A172 (cell line): ENCODE results near the gene HLA-DOA. TPM values are rescaled to one million over a fixed set of nuclear protein-coding genes. Genes with fewer than 3 reads are reported as not detected.

Experiments
- DNase-seq: peaks from one replicate; pipeline ENCODE4 v3.0.0-alpha.2; 2015; ENCODE audit warnings: low spot score
- total RNA-seq: library from RNA; depleted of rRNA; stranded (reverse); fragments of >200 nt; shearing (Covaris generic); gene quantifications from 2 replicates; pipeline ENCODE4 v1.2.3, GENCODE V29; 2014; rRNA removed

The HLA-DOA gene
- total RNA-seq, 1 experiment from 2014 or later, result not detected

DNA sequence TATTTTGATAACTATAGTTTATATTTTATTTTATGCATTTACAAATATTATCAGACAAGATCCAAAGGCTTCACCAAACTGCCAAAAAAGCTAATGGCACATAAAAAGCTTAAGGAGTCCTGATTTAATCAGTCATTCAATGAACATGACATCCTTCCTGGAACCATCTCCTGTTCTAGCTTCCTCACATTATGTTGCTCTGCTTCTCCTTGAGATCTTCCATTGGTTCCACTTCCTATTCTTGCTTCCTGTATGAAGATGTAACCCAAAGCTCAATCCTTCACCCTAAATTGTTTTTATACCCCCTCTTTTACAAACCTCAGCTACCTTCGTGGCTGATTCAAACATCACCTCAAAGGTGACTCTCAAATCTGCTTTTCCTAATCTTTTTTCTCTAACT lies 45.5 kb downstream of the HLA-DOA start:
- no peak for DNase-seq

DNA sequence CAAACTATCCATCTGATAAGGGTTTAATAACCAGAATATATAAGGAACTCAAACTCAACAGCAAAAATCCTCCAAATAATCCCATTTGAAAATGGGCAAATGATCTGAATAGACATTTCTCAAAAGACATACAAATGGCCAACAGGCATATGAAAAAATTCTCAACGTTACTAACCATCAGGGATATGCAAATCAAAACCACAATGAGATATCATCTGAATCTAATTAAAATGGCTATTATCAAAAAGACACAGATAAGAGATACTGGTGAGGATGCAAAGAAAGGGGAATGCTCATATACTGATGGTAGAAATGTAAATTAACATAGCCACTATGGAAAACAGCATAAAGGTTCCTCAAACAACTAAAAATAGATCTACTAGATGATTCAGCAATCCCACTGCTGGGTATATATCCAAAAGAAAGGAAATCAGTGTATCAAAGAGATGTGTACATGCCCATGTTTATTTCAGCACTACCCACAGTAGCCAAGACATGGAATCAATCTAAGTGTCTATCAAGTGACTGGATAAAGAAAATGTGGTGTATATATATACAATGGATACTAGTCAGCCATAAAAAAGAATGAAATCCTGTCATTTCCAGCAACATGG lies 47.1 kb downstream of the HLA-DOA start:
- DNase-seq, result no peak

DNA sequence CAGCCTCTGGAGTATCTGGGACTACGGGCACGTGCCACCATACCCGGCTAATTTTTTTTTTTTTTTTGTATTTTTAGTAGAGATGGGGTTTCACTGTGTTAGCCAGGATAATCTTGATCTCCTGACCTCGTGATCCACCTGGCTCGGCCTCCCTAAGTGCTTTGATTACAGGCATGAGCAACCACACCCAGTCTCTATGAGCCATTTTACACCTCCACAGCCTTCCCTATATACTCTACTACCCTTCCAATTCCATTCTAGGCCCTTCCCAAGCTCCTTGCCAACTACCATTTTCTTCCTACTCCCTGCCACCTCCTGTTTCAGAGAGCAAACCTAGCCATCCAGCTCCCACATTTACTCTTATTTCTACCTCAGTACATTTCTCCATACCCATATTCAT lies 48.8 kb downstream of the HLA-DOA start:
- DNase-seq, result no peak

DNA sequence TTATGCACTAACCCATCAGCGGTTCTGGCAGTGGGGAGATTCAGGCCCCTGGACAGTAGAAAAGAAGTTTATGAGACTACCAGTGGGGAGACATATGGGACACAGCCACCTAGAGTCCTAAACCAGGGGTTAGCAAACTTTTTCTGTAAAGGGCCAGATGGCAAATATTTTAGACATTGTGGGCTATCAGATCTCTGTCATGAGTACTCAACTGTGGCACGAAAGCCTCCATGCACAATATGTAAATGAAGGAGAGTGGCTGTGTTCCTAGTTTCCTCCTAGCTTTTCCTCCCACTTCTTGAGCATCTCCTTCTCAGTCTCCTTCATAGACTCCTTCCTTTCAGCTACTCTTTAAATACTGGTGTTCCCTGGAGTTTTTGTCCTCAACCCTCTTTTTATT lies 53.2 kb downstream of the HLA-DOA start:
- no peak for DNase-seq

DNA sequence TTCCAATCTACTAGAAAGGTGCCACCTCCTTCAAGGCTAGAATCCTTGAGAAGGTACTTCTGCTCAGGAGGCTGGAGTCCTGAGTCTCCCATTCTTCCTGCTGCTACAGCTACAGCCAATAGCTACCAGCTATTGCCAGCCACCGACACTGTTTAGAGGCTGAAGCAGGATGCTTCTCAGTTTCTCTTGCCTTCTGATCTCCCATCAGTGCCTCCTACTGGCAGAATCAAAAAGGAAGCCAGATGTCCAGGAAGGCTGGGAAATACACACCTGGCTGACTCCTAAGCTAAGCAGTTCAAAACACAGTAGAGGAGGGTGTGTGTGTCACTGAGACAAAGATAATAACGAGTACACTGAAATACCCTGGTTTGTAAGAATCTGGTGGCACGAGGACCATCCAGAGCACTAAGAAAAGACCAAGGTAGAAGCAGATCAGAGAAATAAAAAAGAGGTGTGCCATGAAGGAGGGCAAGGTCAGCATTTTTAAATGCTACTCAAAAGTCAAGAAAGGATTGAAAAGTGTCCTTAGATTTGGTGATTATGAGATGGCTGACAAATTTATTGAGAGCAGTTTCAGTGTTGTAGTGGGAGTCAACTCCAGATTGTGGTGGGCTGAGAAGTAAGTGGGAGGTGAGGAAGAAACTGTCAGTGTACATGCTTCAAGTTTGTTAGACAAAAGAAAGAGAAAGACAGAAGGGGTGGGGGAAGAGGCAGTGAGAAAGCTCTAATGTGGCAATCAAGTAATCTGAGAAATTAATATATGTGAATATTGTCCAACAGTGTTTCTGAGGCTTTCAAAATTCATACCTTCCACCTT lies 54.2 kb downstream of the HLA-DOA start:
- DNase-seq, result no peak

DNA sequence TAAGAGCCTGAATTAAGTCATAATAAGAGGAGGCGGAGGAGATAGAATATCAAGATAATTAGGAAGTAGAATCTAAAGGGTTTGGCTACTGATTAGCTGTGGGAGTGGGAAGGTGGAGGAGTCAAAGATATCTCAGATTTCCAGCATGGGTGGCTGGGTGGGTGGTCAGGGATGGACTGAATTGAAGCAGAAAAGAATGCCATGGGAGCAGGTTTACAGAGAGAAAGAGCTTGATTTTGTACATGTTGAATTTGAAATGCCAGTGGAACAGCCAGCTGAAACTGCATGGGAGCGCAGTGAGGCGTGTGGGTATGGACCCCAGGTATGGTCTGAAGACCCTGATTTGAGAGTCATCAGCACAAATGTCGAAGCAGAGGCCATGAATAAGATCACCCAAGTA lies 55.1 kb downstream of the HLA-DOA start:
- DNase-seq, result no peak

Other genes starting within 250 kb of the HLA-DOA start
- not detected in 2 replicates for gene HLA-DQB2, start 246.1 kb downstream of the HLA-DOA start, total RNA-seq
- gene HLA-DOB, start 192.6 kb downstream of the HLA-DOA start, total RNA-seq, result not detected in 2 replicates
- 20.7 and 25.0 TPM in 2 replicates for gene TAP2, start 170.9 kb downstream of the HLA-DOA start, total RNA-seq
- 121 and 131 TPM in 2 replicates for gene PSMB8, start 165.5 kb downstream of the HLA-DOA start, total RNA-seq
- 68.3 and 73.9 TPM in 2 replicates for gene TAP1, start 155.9 kb downstream of the HLA-DOA start, total RNA-seq
- gene PSMB9, start 155.4 kb downstream of the HLA-DOA start, total RNA-seq, result 51.9 and 64.7 TPM in 2 replicates
- gene HLA-DMB, start 68.6 kb downstream of the HLA-DOA start, total RNA-seq, result not detected in 2 replicates
- gene HLA-DMA, start 56.5 kb downstream of the HLA-DOA start, total RNA-seq, result 0.78 and 1.2 TPM in 2 replicates
- 73.9 and 106 TPM in 2 replicates for gene BRD2, start 41.0 kb downstream of the HLA-DOA start, total RNA-seq
- gene HLA-DPA1, start 64.1 kb upstream of the HLA-DOA start, total RNA-seq, result 0.31 and 0.34 TPM in 2 replicates
- gene HLA-DPB1, start 66.4 kb upstream of the HLA-DOA start, total RNA-seq, result 0.10 TPM in 1 of 2 replicates, not detected in the other
- gene COL11A2, start 182.9 kb upstream of the HLA-DOA start, total RNA-seq, result 0.79 and 1.7 TPM in 2 replicates
- 14.1 and 20.4 TPM in 2 replicates for gene RXRB, start 191.1 kb upstream of the HLA-DOA start, total RNA-seq
- 77.7 and 120 TPM in 2 replicates for gene SLC39A7, start 191.3 kb upstream of the HLA-DOA start, total RNA-seq
- 0.19 TPM in 1 of 2 replicates, not detected in the other for gene HSD17B8, start 195.1 kb upstream of the HLA-DOA start, total RNA-seq
- gene RING1, start 198.9 kb upstream of the HLA-DOA start, total RNA-seq, result 16.2 and 19.7 TPM in 2 replicates